ENCODE results near the gene MGAT2.

DNA sequence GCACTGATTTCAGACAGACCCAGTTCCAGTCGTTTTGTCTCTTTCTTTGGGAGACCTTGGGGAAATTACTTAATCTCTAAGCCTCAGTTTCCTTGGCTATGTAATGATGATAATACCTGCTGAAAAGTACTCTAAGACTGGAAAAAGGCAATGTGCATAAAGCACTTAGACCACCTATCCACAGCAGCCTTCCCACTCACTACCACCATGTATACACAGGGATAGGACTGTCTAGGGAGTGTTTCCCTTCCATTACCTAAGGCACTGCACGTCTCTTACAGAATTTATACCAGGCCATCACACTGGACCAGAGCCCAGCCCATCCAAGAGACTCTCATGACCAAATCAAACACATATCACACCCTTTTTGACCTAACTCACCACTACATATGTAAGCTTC lies 40.8 kb upstream of the MGAT2 start:
- TF ChIP-seq POLR2AphosphoS5 (IDR thresholded peaks at IDR 0.05; ENCODE audit: low read depth, low read length) (no peak), SP1 (IDR thresholded peaks at IDR 0.05; ENCODE audit: low read depth) (no peak)
